Panc1 (cell line): Measurements from ENCODE around the gene DHODH. TPM values are rescaled to one million over a fixed set of nuclear protein-coding genes. Genes with fewer than 3 reads are reported as not detected.

ENCODE experiments used
- ATAC-seq: fragments of 200-7000 bp; cut with Tn5 transposase; 2 replicates; pipeline ENCODE4 v1.9.1; 2020; ENCODE audit warnings: mild to moderate bottlenecking, moderate library complexity
- BruUV-seq: library from RNA; stranded (reverse); fragments of 400-500 nt; replicated peaks from 2 replicates; lab custom pipeline; 2021; lab: Mats Ljungman, UMichigan
- CTCF ChIA-PET: fragments of 300-600 bp; sonication (Branson Sonifier 250); formaldehyde crosslinking; loops from one replicate; lab custom pipeline; 2022; ENCODE audit warnings: antibody characterized with exemption; lab: Charles Lee
- POLR2A ChIA-PET: fragments of 300-600 bp; sonication (Branson Sonifier 250); formaldehyde crosslinking; loops from one replicate; lab custom pipeline; 2022; ENCODE audit warnings: antibody characterized with exemption; lab: Charles Lee
- DNase-seq: peaks from one replicate; pipeline ENCODE4 v3.0.0-alpha.2; 2010; ENCODE audit warnings: low read depth, low spot score
- H3K27ac ChIP-seq: 2 replicates; pipeline ENCODE4 v1.5.1; 2011; ENCODE audit warnings: mild to moderate bottlenecking, low read length, inconsistent platforms
- H3K27me3 ChIP-seq: fragments of 200-500 bp; sonication (Bioruptor generic); 2 replicates; pipeline ENCODE4 v1.6.0; 2014; ENCODE audit warnings: low read length, inconsistent platforms; ENCODE audit not compliant: control insufficient read depth, insufficient read depth
- H3K36me3 ChIP-seq: fragments of 200-500 bp; sonication (Bioruptor generic); 2 replicates; pipeline ENCODE4 v1.5.1; 2014; ENCODE audit warnings: inconsistent platforms, mild to moderate bottlenecking, low read length, moderate library complexity; ENCODE audit not compliant: control insufficient read depth, insufficient read depth
- H3K4me1 ChIP-seq: 2 replicates; pipeline ENCODE4 v1.5.1; 2011; ENCODE audit warnings: inconsistent platforms, mild to moderate bottlenecking, low read length, moderate library complexity; ENCODE audit not compliant: control insufficient read depth, insufficient read depth
- H3K4me3 ChIP-seq, 2 experiments: 2 replicates each; pipeline ENCODE4 v1.5.1; 2011 to 2012; ENCODE audit warnings: low read depth in 2 of 2, low read length in 2 of 2, mild to moderate bottlenecking in 2 of 2, inconsistent platforms in 1 of 2, moderate library complexity in 1 of 2
- H3K9me3 ChIP-seq: fragments of 200-500 bp; sonication (Bioruptor generic); 2 replicates; pipeline ENCODE4 v1.5.1; 2014; ENCODE audit warnings: low read depth, mild to moderate bottlenecking, inconsistent platforms, low read length, moderate library complexity; ENCODE audit not compliant: control insufficient read depth, insufficient read depth
- CTCF ChIP-seq: fragments of 450-650 bp; IDR thresholded peaks from 2 replicates; pipeline ENCODE4 v1.5.1; 2017; ENCODE audit warnings: mild to moderate bottlenecking
- POLR2AphosphoS5 ChIP-seq: IDR thresholded peaks from 2 replicates; pipeline ENCODE4 v1.6.1; 2012; ENCODE audit warnings: mild to moderate bottlenecking, low read depth, low read length, moderate library complexity
- SIN3A ChIP-seq: IDR thresholded peaks from 2 replicates; pipeline ENCODE4 v1.6.1; 2012; ENCODE audit warnings: low read depth, mild to moderate bottlenecking, low read length, moderate library complexity, borderline replicate concordance; ENCODE audit not compliant: insufficient read depth
- TCF7L2 ChIP-seq: IDR thresholded peaks from 2 replicates; pipeline ENCODE4 v1.6.1; 2011; ENCODE audit warnings: mild to moderate bottlenecking, low read depth, low read length, inconsistent platforms
- in situ Hi-C: cut with HindIII; loops from 2 replicates; pipeline ENCODE4 v1.10.0; 2016; ENCODE audit warnings: low sequenced_read_pairs, low pct_unique_long_range_greater_than_20kb
- intact Hi-C: fragments of 100-400 bp; cut with micrococcal nuclease; formaldehyde crosslinking; loops from one replicate; pipeline ENCODE4 v1.10.0; 2022; ENCODE audit not compliant: unreplicated experiment
- total RNA-seq: library from RNA; stranded (reverse); gene quantifications from one replicate; pipeline ENCODE4 v1.2.1, GENCODE V29; 2021; ENCODE audit not compliant: unreplicated experiment
- TF ChIP-seq, protein P1 (sequence below), 2 experiments: IDR thresholded peaks; 2 replicates each; pipeline ENCODE4 v1.6.1; 2011 to 2012; ENCODE audit warnings: low read depth in 2 of 2, control low read depth in 1 of 2, low read length in 1 of 2, mild to moderate bottlenecking in 1 of 2, moderate library complexity in 1 of 2; ENCODE audit not compliant: insufficient read depth in 1 of 2

The DHODH gene
- total RNA-seq, 1 experiment from 2014 or later: 8.9 TPM

GRCh38 chr16:72027669-72028378 lies 19.3 kb downstream of the DHODH start:
- Histone ChIP-seq H3K4me3 (no peak overlapping the region), H3K27ac (no peak overlapping the region), H3K27me3 (no peaks in the 10 kb centered on the region), H3K36me3 (no peaks in the 10 kb centered on the region), H3K4me1 (no peaks in the 10 kb centered on the region), H3K9me3 (no peaks in the 10 kb centered on the region)
- DNase-seq (no peak), ATAC-seq (no peak)
- in situ Hi-C loops: no loop called here
- BruUV-seq: no TSS peak
- TF ChIP-seq CTCF: no peak
- TF ChIP-seq, protein P1, sequence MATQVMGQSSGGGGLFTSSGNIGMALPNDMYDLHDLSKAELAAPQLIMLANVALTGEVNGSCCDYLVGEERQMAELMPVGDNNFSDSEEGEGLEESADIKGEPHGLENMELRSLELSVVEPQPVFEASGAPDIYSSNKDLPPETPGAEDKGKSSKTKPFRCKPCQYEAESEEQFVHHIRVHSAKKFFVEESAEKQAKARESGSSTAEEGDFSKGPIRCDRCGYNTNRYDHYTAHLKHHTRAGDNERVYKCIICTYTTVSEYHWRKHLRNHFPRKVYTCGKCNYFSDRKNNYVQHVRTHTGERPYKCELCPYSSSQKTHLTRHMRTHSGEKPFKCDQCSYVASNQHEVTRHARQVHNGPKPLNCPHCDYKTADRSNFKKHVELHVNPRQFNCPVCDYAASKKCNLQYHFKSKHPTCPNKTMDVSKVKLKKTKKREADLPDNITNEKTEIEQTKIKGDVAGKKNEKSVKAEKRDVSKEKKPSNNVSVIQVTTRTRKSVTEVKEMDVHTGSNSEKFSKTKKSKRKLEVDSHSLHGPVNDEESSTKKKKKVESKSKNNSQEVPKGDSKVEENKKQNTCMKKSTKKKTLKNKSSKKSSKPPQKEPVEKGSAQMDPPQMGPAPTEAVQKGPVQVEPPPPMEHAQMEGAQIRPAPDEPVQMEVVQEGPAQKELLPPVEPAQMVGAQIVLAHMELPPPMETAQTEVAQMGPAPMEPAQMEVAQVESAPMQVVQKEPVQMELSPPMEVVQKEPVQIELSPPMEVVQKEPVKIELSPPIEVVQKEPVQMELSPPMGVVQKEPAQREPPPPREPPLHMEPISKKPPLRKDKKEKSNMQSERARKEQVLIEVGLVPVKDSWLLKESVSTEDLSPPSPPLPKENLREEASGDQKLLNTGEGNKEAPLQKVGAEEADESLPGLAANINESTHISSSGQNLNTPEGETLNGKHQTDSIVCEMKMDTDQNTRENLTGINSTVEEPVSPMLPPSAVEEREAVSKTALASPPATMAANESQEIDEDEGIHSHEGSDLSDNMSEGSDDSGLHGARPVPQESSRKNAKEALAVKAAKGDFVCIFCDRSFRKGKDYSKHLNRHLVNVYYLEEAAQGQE (IDR thresholded peaks at IDR 0.05; ENCODE audit: insufficient read depth in 1 of 2, low read depth in 2 of 2, low read length in 1 of 2): no peak
- TF ChIP-seq SIN3A: no peak
- TF ChIP-seq TCF7L2: no peak
- no peak for TF ChIP-seq POLR2AphosphoS5
- intact Hi-C loops: no loop called here
- ChIA-PET POLR2A (no interaction called here), CTCF (no interaction called here)

DNA sequence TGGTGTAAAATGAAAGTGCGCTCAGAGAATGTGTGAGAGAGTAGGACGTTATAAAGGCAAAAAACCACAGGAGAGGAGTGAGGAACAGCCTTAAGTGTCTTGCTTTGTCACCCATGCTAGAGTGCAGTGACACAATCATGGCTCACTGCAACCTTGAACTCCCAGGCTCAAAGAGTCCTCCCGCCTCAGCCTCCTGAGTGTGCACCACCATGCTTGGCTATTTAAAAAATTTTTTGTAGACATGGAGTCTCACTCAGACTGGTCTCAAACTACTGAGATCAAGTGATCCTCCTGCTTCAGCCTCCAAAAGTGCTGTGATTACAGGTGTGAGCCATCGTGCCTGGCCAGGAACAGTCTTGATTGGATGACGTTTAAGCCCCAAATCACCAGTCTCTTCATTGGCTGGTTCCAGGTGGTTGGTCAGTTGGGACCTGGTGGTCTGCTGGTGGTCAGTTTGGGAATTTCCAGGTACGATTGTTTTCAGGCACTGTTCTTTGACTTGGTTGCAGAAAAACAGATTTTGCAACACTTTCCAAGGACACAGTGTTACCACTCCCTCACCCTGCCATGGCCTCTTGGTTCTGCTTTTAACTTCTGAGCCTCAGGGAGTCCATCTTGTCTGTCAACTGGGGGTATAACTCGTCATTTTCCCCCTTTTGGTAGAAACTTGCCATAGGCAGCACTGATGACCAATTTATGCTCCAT lies 21.2 kb downstream of the DHODH start:
- in situ Hi-C loops (no loop called here), intact Hi-C loops (no loop called here)
- Histone ChIP-seq H3K36me3 (no peaks in the 10 kb centered on the region), H3K4me1 (no peaks in the 10 kb centered on the region), H3K27me3 (no peaks in the 10 kb centered on the region), H3K9me3 (no peaks in the 10 kb centered on the region), H3K4me3 (no peak overlapping the region), H3K27ac (no peak overlapping the region)
- no TSS peak for BruUV-seq
- ChIA-PET CTCF (no interaction called here), POLR2A (no interaction called here)
- ATAC-seq: no peak
- no peak for DNase-seq
- TF ChIP-seq CTCF (no peak), SIN3A (no peak), POLR2AphosphoS5 (no peak), TCF7L2 (no peak)
- TF ChIP-seq, protein P1 (IDR thresholded peaks at IDR 0.05; ENCODE audit: insufficient read depth in 1 of 2, low read depth in 2 of 2, low read length in 1 of 2): no peak
